ENCODE measurements around the gene AFAP1L1. TPM values are rescaled to one million over a fixed set of nuclear protein-coding genes. Genes with fewer than 3 reads are reported as not detected.

Gene AFAP1L1
- total and polyA plus RNA-seq, 2 of the 13 experiments (the other 11 are each of a cell fraction or from before 2014, with no cell fraction given) = 0.38 to 1.0 TPM

GRCh38 chr5:149381986-149382338 is 110.3 kb downstream of the AFAP1L1 start (continued):
- no peak for TF ChIP-seq ZNF280D (CRISPR knock-in tag; IDR thresholded peaks at IDR 0.05)
- no peak for TF ChIP-seq SETDB1 (CRISPR knock-in tag; IDR thresholded peaks at IDR 0.05; ENCODE audit: borderline replicate concordance)
- no peak for TF ChIP-seq ZNF576 (CRISPR knock-in tag; IDR thresholded peaks at IDR 0.05)
- no peak for TF ChIP-seq IRF1 (CRISPR knock-in tag; IDR thresholded peaks at IDR 0.05; ENCODE audit: low read depth)
- no peak for TF ChIP-seq ZMAT5 (CRISPR knock-in tag; IDR thresholded peaks at IDR 0.05; ENCODE audit: borderline replicate concordance, low read depth)
- TF ChIP-seq AGO2 (optimal IDR thresholded peaks at IDR 0.05; ENCODE audit: low read depth, low read length) = no peak
- TF ChIP-seq ZNF770 (CRISPR knock-in tag; IDR thresholded peaks at IDR 0.05) = no peak
- no peak for TF ChIP-seq SP4 (CRISPR knock-in tag; IDR thresholded peaks at IDR 0.05)
- no peak for TF ChIP-seq ZFP36 (IDR thresholded peaks at IDR 0.05; ENCODE audit: borderline replicate concordance, low read depth, low read length, partially characterized antibody)
- no peak for TF ChIP-seq FOXA3 (CRISPR knock-in tag; IDR thresholded peaks at IDR 0.05)
- TF ChIP-seq ZNF644 (CRISPR knock-in tag; IDR thresholded peaks at IDR 0.05; ENCODE audit: low read depth) = no peak
- no peak for TF ChIP-seq HOXD1 (CRISPR knock-in tag; IDR thresholded peaks at IDR 0.05)
- TF ChIP-seq TOE1 (CRISPR knock-in tag; IDR thresholded peaks at IDR 0.05) = no peak
- TF ChIP-seq GLMP (CRISPR knock-in tag; IDR thresholded peaks at IDR 0.05; ENCODE audit: borderline replicate concordance) = no peak
- no peak for TF ChIP-seq FOXK1 (CRISPR knock-in tag; IDR thresholded peaks at IDR 0.05; ENCODE audit: borderline replicate concordance, low read depth)
- no peak for TF ChIP-seq ZNF746 (CRISPR knock-in tag; IDR thresholded peaks at IDR 0.05)
- TF ChIP-seq LCORL (IDR thresholded peaks at IDR 0.05) = no peak
- TF ChIP-seq LCORL (CRISPR knock-in tag; IDR thresholded peaks at IDR 0.05) = peak; percentile 49; the same call in 1 of the 2 replicates
- no peak for TF ChIP-seq JDP2 (CRISPR knock-in tag; IDR thresholded peaks at IDR 0.05; ENCODE audit: borderline replicate concordance)
- TF ChIP-seq NBN (conservative IDR thresholded peaks at IDR 0.05) = no peak
- no peak for TF ChIP-seq NFIB (CRISPR knock-in tag; IDR thresholded peaks at IDR 0.05; ENCODE audit: borderline replicate concordance)
- peak; percentile 28; the same call in 1 of the 3 replicates for TF ChIP-seq MXI1 (IDR thresholded peaks at IDR 0.05; ENCODE audit: borderline replicate concordance, low read depth, low read length)
- TF ChIP-seq BATF2 (CRISPR knock-in tag; IDR thresholded peaks at IDR 0.05) = no peak
- no peak for TF ChIP-seq SRF (IDR thresholded peaks at IDR 0.05; ENCODE audit: low read depth, low read length)

Measured in HepG2 (cell line).